Suppressor macrophage treated with lipopolysaccharide for 4 hours (primary cell): ENCODE data around the gene LIX1L.
A peak's percentile ranks its signal among the peaks of the same experiment; 100 is the strongest.
"Not testable (repeated sequence)": the region's sequence is repeated elsewhere in the genome, so short reads cannot be mapped to it uniquely, and the experiment has no call there.

Experiments used
- DNase-seq: peaks from one replicate; pipeline ENCODE4 v3.0.0-alpha.2; 2020

The LIX1L gene

DNA sequence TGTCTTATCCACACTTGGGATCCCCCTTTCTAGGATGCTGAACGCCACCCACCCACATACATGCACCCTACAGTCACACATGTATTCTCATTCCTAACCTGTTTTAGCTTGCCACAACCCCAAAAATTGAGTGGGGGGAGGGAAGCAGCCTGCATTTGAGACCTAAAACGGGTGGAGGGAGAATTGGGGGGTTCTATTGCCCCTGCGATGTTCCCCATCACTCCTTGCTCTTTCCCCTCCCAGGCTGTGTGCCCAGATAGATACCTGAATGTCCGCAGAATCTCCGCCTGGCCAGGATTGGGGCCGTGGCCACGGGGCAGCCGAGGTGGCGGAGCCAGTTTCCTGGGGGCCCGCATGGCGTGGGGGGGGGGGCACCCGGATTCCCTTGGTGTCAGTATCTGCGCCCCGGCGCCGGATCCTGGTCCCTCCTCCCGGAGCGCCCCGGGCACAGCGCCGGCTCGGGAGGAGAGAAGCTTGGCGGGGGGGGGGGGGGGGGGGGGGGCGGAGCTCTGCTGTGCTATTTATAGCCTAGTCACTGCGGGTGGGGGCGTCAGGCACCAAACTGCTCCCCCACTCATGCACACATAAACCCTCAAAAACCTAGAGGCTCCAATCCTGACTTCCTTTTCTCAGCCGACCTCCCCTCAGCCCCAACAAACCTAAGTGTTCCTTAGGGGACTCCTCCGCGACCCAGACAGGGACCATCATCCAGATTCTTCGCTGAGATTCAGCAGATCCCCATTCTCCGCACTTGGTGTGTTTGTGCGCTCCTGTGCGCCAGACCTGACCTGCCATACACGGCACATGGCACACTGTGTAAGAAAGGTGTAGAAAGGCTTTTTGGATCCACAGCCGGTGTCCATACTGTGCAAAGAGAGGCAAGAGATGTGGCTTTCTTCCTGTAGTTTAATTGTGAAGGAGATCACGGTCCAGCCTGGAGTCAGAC, 4.6 kb upstream of the LIX1L start:
- DNase-seq: no peak

DNA sequence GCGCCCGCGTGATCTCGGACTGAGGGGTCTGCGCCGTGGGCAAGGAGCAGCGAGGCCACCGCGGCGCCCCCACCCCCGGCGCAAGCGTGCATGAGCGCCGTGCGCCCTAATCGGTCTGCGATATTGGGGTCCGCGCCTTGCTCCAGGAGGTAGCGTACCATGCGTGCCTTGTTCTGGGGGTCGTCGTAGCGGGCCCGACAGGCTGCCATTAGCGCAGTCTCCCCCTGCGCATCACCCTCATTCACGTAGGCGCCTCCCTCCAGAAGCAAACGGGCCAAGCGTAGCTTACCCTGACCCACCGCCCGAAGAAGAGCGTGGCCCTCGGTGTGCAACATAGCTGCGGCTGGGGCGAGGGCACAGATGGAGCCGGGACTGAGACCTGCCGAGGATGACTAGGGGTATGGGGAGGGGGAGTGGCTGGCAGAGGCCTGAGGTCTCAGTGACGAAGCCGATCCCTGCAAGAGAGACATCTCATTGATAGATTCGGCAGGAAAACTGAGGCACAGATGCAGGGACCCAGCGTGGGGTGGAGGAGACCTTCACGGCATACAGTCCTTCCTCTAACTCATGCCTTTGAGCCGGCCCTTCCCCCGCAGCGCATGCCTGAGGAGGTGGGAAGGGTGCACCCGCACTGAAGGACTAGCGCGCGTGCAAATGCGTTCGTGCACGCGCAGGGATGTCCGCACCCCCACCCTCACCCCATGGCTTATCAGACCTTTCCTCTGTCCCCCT, 3.8 kb upstream of the LIX1L start:
- no peak for DNase-seq

DNA sequence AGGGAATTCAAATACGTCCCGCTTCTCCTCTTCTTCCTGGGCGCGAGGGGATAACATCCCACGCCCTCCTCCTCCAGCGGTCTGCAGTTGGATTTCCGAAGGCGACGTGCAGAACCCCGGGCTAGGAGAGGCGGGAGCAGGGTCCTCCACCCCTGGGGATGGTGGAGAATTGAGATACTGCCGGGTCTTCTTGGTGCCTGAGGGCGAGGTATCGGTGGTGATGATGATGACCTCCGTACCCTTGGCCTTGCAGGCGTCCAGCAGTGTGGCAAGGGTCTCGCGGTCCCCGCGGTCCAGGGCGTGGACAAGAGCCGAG, 3.2 kb upstream of the LIX1L start:
- no peak for DNase-seq

DNA sequence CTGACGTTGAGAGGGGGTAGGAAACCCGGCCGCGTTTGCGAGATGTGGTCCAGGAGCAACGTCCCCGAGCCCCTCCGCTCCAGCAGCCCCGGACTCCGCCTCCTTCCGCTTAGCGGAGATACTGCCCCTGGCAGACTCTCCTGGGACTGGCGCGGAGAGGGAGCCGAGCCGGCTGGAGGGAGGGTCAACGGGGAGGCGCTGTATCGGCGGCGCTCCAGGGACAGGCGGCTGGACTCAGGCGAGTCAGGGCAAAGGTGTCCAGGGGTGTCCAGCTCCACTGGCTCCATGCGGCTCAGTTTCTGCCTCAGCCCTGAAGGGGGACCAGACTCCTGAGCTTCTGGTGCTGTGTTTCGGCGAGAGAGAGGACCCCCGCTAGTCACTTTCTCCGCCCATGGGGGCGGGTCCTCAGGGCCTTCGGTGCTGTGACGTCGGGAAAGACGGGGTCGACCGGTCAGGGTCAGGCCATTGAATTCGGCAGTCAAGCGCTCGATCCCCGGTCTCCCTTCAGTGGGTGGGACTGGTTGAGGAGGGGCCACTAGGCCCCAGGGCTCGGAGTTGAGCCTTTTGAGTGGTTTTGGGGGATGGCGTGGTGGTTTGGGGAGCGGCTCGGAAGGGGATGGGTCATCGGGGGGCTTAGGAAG, 2.8 kb upstream of the LIX1L start:
- DNase-seq: peak; percentile 64

DNA sequence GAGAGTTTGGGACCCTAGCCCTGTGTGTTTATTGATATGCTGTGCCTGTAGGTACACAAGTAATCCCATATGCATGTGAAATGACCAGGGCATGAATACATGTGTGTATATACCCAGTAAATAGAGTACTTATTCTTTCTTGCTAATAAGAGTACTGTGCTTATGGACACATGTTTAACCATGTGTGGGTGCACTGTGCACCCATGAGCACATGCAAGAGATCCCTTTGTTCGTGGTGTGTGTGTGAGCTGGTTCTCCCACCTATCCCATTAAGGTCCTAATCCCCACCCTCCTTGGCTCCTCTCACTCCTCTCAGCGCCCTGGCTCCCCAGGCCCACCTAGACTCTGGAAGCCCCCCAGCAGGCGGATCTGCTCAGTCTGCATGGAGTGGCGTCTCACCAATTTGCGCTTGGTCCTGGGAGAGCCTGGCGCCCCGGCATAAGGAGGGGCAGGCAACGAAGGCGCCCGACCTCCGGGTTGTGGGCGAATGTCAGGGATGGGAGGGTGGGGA, 2.2 kb upstream of the LIX1L start:
- DNase-seq: no peak

DNA sequence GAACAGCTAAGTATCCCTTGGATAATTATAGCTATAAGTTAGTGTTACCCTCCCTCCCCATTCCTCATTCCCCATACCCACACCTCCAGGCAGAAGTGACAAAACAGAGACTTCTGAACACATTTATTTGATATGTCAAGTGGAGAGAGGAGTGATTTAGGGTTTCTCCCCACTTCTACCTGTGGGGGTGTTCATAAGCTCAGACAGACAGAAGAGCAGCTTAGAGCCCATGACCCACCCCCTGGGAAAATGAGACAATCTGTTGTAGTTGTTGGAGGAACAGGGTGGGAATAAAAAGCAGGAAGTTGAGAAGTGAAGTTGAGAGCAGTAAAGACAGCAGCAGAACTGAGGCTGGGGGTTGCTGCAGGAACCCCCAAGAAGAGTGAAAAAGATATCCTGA, 1.5 kb upstream of the LIX1L start:
- no peak for DNase-seq

DNA sequence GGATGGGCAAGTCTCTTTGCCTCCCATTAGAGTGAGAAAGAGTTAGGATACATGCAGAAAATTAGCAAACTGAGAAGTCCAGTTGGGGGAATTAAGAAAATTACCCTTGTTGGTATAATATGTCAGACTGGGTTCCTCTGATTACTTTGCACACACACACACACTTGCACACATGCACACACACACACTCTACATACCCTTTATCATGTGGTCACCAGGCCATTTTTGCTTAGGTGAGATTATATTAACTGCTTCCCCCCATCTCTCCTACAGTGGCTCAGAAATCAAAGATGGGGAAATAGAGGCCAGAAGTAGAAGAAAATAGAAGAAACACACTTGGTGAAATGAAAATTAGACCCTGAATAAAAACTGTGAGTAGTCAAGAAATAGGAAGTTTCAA, 917 bp upstream of the LIX1L start:
- no peak for DNase-seq

DNA sequence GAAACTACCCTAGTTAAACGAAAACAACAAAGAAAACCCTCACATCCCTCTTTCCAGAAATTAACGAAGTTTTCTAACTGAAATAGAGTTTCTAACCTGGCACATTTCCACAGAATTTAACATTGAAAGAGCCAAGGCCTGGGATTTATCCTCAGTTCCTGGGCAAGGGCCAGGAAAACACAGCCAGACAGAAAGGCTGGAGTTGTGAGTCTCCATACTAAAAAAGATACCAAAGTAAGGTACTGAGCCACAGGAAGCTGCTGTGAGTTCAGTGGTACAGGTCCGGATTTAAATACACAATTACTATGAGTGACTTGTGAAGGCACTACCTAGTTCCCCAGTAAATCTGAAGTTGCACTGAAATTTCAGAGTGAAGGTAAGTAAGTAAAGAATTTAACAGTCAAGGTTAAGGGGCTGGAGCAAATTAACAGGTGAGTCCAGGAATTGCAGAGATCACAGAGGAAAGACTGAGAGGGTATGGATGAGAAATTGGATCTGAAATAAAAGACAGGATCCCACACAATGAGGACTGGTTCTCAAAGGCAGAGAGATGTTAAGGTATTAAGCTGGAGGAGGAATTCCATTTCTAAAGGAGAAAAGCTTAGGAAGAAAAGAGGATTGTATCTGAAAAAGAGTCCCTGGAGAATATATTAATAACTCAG, 905 bp downstream of the LIX1L start:
- no peak for DNase-seq

DNA sequence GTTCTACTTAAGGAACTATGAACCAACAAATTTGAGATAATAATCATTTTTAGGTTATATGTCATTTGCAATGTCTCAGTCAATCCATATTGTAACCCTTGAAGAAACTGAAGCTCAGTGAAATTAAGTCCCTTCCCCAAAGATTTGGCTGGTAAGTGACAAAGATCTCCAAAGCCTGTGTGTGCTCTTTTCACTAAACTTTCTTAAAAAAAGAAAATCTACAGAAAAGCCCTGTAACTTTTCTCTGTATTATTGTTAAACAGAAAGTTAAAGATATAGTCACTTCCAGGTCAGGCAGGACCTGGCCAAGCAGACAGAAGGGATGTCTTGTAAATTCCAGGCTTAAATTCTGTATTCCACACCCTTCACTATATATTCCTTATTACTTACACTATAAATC, 1.5 kb downstream of the LIX1L start:
- DNase-seq: no peak

DNA sequence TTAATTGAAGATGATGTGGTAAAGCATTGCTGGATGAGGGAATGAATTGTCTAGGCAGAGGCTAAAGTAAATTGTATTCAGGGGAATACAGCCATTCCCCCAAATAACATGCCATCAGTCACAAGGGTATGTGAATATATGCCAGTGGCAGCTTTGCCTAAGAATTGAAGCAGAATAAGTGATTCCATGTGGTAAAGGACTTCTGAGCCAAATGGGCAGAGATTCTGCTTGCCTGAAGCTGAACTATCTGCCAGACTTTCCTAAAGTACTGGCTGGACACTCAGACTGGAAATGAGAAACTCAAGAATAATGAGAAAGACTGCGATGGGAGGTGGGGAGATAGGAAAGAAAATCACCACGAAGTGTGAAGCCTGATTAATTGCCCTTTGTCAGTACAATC, 2.4 kb downstream of the LIX1L start:
- no peak for DNase-seq

DNA sequence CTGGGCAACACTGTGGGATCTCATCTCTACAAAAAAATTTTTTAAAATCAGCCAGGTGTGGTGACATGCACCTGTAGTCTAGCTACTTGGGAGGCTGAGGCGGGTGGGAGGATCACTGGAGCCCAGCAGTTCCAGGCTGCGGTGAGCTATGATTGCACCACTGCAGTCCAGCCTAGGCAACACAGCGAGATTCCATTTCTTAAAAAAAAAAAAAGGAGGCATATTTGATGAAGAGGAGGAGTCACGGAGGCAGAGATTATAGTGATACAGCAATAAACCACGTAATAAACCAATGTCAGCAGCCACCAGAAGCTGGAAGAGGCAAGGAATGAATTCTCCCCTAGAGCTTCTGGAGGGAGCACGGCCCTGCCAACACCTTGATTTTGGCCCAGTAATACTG, 4.0 kb downstream of the LIX1L start:
- no peak for DNase-seq

DNA sequence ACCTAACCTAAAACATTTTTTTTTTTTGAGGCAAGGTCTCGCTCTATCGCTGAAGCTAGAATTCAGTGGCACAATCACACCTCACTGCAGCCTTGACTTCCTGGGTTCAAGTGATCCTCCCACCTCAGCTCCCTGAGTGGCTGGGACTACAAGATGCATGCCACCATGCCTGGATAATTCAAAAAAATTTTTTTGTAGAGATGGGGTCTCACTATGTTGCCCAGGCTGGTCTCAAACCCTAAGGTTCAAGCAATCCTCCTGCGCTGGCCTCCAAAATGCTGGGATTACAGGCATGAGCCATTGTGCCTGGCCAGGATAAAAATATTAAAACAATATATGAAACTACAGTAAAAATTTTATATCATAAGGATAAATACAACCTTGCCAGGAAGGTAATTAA, 4.9 kb downstream of the LIX1L start:
- no peak for DNase-seq

DNA sequence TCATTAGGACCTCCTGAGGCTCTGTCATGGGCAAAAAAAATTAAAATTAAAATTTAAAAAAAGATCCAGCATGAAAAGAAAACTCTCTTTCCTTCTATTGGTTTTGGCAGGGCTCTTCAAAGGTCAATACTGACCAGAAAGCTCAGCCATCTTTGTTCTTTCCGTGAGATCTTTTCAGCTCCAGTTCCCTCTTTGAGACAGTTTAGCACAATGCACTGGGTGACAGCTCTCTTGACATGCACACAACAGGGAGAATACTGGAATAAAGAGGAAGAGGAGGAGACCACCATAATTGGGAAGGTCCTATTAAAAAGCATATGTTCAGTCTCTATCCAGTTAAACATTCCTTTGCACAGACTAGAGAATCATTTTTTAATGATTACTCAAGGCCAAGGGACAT, 6.3 kb downstream of the LIX1L start:
- no peak for DNase-seq

DNA sequence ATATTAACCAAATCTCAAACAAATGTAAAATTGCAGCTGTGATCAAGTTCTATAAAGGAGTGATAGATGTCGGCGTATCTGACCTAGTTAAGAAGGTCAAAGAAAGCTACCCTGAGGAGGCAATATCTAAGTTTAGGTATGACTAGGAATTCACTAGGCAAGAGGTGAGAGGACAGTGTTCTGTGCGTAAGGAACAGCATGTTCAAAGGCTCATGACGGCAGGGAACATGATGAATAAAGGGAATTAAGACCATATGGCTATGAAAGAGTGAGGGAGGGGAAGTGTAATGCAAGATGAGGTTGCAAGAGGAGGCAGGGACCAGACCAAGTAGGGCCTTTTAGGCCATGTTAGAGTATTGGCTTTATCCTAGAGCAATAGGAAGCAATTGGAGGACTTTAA, 8.6 kb downstream of the LIX1L start:
- DNase-seq: no peak

DNA sequence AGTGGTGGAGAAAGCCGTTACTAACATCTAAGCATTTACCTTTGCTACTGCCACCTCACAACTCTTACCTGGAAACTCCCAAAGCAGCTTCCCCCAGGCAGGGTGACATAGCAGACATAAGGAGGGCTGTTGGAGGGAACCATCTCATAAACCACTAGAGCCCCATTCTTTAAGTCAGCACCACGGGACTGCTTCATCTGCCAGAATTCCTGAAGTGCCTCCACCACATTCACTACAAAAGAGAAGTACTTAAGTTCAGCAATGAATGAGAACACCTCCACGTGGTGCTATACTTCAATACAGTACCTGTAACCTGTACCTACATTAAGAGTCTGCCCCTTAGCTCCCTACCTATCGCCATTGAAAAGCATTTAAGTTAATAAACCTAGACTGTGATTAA, 10.3 kb downstream of the LIX1L start:
- no peak for DNase-seq

DNA sequence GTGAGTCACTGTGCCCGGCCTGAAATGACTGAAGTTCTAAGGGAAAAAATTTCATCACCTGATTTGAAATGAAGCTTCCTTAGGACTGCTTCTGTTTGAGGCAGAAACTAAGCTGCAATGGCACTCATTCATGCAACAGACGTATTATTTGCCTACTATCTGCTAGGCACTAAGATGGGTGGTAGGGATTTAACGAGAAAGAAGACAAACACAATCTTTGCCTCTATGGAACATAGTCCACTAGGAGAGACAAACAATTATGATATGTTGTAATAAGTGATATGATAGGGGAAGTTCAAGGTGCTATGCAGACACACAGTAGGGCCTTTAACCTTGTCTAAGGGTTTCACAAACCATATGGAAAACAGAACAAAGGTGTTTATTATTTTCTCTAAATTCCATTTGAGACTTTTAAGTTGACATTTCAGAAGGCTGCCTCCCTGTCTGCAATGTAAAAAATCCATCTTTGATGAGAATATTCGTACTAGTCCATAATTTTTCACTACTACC, 11.3 kb downstream of the LIX1L start:
- DNase-seq: no peak

DNA sequence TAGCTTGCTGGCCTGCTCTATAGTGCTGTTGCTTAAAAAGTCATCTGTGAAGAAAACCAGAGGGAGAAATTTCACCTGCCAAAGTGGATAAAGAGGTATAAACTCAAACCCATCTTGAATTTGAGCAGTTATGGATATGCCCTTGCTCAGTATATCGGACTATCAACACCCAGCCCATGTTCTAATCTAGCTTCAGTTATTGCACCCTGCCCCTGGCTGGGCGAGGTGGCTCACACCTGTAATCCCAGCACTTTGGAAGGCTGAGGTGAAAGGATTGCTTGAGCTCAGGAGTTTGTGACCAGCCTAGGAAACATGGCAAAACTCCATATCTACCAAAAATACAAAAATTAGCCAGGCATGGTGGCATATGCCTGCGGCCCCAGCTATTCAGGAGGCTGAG, 13.3 kb downstream of the LIX1L start:
- no peak for DNase-seq

DNA sequence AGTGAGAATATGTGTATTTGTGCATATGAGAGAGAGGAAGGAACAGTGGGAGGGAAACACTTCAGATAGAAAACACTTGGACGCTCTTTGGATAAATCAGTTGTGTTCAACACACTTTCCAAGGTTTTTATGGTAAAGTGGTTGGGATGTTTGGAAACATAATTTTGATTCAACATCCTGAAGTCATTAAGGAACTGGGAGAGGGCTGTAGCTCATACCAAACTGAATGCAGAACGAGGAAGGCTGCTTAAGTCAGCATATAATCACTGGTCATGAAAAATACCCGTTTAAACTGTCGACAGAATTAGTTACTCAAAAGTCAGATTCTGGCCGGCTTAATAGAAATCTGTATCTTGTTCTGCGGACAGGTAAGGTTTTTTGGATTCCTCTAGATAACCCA, 14.9 kb downstream of the LIX1L start:
- DNase-seq: no peak

DNA sequence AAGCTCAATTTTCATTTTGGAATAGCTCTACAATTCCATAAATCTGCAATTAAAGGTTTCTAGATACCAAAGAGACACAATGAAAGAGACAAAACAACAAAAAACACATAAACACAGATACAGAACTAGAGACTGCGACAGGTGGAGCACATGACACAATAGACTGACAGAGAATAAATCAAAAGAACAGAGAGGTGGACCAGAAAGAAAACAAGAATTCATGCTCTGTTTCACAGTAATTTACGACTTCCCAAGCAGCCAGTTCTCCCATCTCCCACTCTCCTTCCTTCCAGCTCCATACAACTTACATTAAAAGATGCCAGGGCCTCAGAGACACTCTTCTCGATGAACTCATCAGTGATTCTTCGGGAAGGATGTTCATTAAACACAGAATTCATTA, 15.4 kb downstream of the LIX1L start:
- no peak for DNase-seq

DNA sequence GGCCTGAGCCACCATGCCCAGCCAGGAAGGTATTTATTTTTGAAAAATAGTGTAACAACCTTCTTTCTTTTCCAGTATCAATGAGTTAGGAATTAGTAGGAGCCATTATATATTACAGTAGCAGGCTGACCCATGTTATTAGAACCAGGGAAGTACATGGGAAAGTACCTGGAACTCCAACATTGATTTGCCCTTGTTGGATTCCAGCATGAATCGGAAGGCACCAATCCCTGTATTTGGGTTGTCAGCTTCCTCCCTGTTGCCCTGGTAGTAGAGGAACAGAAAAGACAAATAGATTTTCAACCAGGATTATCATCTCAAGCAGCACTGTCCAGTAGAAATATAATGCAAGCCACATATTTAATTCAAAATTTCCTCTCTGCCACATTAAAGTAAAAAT, 20.4 kb downstream of the LIX1L start:
- DNase-seq: no peak

DNA sequence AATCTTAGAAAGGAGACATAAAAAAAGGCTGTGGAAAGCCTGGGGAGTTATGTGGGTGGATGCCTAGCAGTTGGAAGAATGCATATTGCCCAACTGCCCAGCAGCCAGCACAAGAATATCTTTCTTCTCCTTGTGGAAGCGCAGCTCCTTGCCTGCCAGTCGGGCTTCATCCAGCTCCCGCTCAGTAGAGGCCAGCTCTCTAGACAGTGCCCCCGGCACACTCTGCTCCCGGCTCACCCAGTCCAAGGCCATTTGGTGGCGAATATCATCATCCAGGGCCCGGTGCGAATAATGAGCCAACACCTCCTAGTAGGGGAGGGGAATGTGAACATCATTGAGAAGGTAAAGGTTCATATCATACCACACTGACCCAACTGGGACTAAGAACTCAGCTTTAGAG, 21.6 kb downstream of the LIX1L start:
- no peak for DNase-seq

DNA sequence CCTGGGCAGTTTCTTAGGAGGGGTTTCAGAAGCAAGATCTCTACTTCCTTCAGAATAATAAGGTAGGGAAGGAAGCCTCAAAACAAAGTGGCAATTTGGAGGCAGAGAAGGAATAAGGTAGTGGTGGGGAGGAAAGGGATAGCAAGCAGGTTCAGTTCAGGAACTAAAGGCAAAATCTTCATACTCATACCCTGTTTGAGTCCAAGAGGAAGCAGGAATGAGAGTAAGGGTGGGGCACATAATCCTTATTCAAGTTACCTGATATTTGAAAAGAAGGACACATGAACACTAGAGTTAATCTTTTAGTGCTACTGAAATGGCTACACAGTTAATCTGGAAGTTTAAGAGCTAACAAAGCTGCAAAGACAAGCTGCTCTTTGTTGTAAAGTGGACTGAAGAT, 22.1 kb downstream of the LIX1L start:
- no peak for DNase-seq

DNA sequence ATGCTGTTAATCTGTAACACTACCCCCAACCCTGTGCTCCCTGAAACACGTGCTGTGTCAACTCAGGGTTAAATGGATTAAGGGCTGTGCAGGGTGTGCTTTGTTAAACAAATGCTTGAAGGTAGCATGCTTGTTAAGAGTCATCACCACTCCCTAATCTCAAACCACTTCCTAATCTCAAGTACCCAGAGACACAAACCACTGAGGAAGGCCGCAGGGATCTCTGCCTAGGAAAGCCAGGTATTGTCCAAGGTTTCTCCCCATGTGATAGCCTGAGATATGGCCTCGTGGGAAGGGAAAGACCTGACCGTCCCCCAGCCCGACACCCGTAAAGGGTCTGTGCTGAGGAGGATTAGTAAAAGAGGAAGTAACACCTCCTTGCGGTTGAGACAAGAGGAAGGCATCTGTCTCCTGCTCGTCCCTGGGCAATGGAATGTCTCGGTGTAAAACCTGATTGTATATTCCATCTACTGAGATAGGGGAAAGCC, 25.3 kb downstream of the LIX1L start:
- not testable (repeated sequence) for DNase-seq
